ENCODE data around the gene PPWD1.

- TF ChIP-seq CTCF (IDR thresholded peaks at IDR 0.05; ENCODE audit: borderline replicate concordance, extremely low read depth, low read length, poor library complexity, severe bottlenecking) (no peak), EZH2 (IDR thresholded peaks at IDR 0.05; ENCODE audit: borderline replicate concordance, low read depth, low read length, severe bottlenecking) (no peak)
Observed at GRCh38 chr5:65625743-65626142, 62.6 kb downstream of the PPWD1 start.
